DMS153 treated with DMSO at 0.1 percent for 48 hours (cell line): ENCODE measurements around the gene DENND6B.
A peak's percentile ranks its signal among the peaks of the same experiment; 100 is the strongest.

Experiments used
- DNase-seq: peaks from one replicate; lab custom pipeline; 2025; ENCODE audit not compliant: unreplicated experiment; lab: John Stamatoyannopoulos, UW

DENND6B gene

GRCh38 chr22:50316114-50317065, 10.4 kb downstream of the DENND6B start:
- no peak for DNase-seq

GRCh38 chr22:50315289-50316113, 11.3 kb downstream of the DENND6B start:
- no peak for DNase-seq

DNA sequence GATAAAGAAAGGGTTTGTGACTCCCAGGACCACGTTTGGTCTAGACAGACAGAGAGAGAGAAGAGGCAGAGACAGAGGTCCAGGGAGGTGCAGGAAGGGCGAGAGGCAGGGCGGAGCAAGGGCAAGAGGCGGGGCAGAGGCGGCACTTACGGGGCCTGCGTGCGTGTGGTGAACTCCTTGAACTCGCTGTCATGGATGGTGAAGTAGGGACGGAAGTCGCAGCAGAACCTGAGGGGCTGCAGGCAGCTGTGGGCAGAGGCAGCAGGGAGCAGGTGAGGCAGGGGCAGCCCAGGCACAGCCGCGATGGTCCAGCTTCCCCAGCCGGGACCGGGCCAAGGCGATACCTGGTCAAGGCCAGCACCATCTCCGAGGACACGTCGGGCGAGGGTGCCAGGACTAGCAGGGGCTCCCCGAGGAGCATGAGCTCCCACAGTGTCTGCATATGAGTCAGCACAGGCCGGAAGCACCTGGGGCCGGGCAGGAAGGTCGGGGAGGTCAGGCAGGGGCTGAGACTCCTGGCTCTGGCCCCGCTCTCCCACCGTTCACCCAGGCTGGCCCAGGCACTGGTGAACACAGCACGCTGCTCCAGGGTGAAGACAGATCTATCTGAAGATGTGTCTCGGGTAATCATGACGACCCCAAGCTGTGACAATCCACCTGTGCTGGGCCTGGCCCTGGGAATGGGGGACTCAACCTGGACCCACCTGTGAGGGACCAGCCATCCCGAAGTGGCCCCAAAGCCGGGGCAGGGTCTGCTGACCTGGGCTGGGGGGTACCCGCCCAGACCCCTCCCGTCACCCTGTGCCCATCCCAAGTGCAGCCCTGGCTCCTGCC, 12.1 kb downstream of the DENND6B start:
- DNase-seq: no peak

- DNase-seq: no peak
Observed at GRCh38 chr22:50314081-50314454, 12.7 kb downstream of the DENND6B start.

- no peak for DNase-seq
Observed at GRCh38 chr22:50313600-50313999, 13.2 kb downstream of the DENND6B start.

DNA sequence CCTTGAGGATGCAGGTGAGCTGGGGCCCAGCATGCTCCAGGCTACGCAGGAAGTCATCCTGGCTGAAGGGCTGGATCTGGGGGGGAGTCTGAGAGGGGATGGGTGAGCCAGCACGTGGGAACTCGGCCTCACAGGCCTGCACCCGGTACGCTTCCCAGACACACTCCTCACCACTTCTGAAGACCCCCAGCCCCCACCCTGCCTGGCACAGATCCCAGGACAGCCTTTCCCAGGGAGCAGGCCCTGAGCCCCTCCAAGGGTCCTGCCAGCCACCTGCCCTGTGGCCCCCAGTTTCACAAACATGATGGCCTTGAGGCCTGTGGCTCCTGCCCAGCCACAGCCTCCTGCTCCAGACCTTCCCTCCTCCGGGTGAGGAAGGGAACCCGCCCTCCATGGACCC, 13.8 kb downstream of the DENND6B start:
- DNase-seq: no peak

GRCh38 chr22:50312371-50312770, 14.4 kb downstream of the DENND6B start:
- DNase-seq: no peak

- no peak for DNase-seq
Observed at GRCh38 chr22:50311606-50312351, 15.0 kb downstream of the DENND6B start.

- DNase-seq: no peak
Observed at GRCh38 chr22:50310949-50311444, 15.8 kb downstream of the DENND6B start.

DNA sequence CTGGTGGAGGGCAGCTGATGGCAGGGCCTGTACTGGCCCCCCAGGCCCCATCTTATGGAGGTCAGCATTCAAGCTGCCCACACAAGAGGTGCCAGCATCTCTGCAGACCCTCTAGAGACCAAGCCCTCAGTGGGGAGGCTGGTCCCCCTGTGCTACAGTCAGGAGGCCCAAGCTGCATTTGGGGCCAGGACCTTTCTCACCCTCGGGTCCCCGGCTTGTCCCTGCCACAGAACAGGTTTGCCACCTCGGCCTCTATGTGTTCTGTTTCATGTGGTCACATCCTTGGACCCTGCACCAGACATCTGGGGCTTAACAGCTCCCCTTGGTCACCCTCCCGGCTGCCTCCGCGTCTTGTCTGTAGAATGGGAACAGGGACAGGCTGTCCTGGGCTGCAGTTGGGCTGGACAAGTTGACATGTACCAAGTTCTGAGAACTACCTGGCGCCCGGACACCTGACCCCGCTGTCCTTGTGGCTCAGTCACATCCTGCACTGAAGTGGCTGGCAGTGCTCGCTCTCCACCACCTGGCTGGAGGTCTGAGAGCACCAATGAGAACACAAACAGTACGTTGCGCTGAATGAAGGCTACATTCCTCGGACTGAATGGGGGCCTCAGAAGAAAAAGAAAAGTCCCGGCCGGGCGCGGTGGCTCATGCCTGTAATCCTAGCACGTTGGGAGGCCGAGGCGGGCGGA, 16.6 kb downstream of the DENND6B start:
- peak; percentile 9 for DNase-seq

DNA sequence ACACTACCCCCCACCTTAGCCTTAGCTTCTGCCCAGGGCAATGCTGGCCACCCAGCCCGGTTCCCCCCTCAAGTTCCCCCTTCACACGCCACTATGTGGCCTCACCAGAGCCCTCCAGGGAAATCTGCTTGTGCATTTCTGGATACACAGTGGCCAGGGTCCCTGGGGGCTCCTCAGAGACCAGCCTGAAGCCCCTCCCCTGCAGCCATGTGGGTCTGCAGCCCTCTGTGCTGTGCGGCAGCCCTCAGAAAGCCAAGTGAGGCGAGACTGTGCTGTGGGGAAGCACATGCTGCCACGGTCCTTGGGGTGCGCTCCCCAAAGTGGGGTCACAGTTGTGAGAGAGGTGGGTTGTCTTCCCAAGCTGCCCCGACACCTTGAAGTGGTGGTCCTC, 17.2 kb downstream of the DENND6B start:
- DNase-seq: no peak

- DNase-seq: no peak
Observed at GRCh38 chr22:50308986-50309600, 17.7 kb downstream of the DENND6B start.

- DNase-seq: no peak
Observed at GRCh38 chr22:50308597-50308935, 18.2 kb downstream of the DENND6B start.

GRCh38 chr22:50307890-50308596, 18.8 kb downstream of the DENND6B start:
- no peak for DNase-seq

GRCh38 chr22:50306753-50307749, 19.8 kb downstream of the DENND6B start, which contains the start of gene PLXNB2:
TSS of gene PLXNB2 (minus strand) at chr22:50307646. CDS start at chr22:50290584, 17,062 bp downstream.
- DNase-seq: peak; percentile 68

DNA sequence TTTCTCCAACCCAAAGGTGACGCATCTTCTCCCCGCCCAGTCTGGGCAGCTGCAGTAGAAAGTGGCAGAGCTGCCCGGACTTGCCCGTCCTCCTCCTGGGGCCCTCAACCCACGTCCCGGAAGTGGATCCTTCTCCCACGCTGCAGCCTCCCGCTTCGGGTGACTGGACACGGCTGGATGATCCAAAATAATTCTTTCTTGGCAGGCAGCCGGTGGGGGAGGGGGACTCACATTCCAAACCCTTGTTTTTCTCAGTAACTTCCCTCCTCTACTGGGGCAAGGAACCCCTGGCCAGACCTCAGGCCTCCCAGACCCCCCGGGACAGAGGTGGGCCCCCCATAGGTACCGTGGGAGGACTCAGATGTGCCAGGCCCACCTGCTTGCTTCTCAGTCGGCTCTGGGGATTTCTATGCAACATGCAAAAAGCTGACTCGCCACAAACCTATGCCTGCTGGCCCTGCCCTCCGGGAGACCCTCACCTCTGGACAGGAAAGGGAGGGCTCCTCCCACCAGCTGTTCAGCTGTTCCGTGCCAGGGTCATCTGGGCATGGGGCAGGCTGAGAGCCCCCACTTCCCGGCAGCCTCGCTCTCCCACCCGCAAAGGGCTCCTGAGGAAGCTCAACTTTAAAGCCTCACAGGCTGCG, 20.8 kb downstream of the DENND6B start:
- peak; percentile 79 for DNase-seq

- DNase-seq: no peak
Observed at GRCh38 chr22:50305393-50305922, 21.4 kb downstream of the DENND6B start.
